ENCODE data around the gene FMR1.

FMR1 gene

GRCh38 chrX:147911192-147912022, at the start of gene FMR1:
Gene FMR1, plus strand, starts transcription at chrX:147911919. Its CDS starts 261 bp downstream, at chrX:147912180.
- DNase-seq, result peak; percentile 95

GRCh38 chrX:147875866-147876596, 35.7 kb upstream of the FMR1 start:
- peak; percentile 3 for DNase-seq

- DNase-seq, result no peak
Measured at GRCh38 chrX:147876849-147877646, 34.7 kb upstream of the FMR1 start.

- no peak for DNase-seq
Measured at GRCh38 chrX:147877726-147878125, 34.0 kb upstream of the FMR1 start.

GRCh38 chrX:147884958-147885357, 26.8 kb upstream of the FMR1 start:
- DNase-seq, result no peak

- DNase-seq, result no peak
Measured at GRCh38 chrX:147890756-147891155, 21.0 kb upstream of the FMR1 start.

GRCh38 chrX:147891896-147892295, 19.8 kb upstream of the FMR1 start:
- DNase-seq, result no peak

- no peak for DNase-seq
Measured at GRCh38 chrX:147893741-147894140, 18.0 kb upstream of the FMR1 start.

GRCh38 chrX:147894366-147894963, 17.3 kb upstream of the FMR1 start:
- no peak for DNase-seq

GRCh38 chrX:147897117-147897516, 14.6 kb upstream of the FMR1 start:
- DNase-seq, result no peak

GRCh38 chrX:147898951-147899350, 12.8 kb upstream of the FMR1 start:
- DNase-seq, result no peak

- no peak for DNase-seq
Measured at GRCh38 chrX:147899379-147900114, 12.2 kb upstream of the FMR1 start.

- DNase-seq, result no peak
Measured at GRCh38 chrX:147900349-147900748, 11.4 kb upstream of the FMR1 start.

GRCh38 chrX:147901461-147902126, 10.1 kb upstream of the FMR1 start:
- no peak for DNase-seq

GRCh38 chrX:147902270-147902669, 9.4 kb upstream of the FMR1 start:
- DNase-seq, result no peak

GRCh38 chrX:147908106-147908505, 3.6 kb upstream of the FMR1 start:
- DNase-seq, result no peak

GRCh38 chrX:147910607-147911006, 1.1 kb upstream of the FMR1 start:
- no peak for DNase-seq

- peak; percentile 29 for DNase-seq
Measured at GRCh38 chrX:147912093-147912801, 528 bp downstream of the FMR1 start.

- no peak for DNase-seq
Measured at GRCh38 chrX:147913570-147913969, 1.9 kb downstream of the FMR1 start.

GRCh38 chrX:147914591-147914990, 2.9 kb downstream of the FMR1 start:
- no peak for DNase-seq

GRCh38 chrX:147916375-147916968, 4.8 kb downstream of the FMR1 start:
- no peak for DNase-seq

Measured in CD4-positive, alpha-beta T cell treated with Interleukin-12 subunit alpha and Interleukin-12 subunit beta, for 1 hour (primary cell).